Measurements from ENCODE around the gene CXCL12. TPM values are rescaled to one million over a fixed set of nuclear protein-coding genes. Genes with fewer than 3 reads are reported as not detected.

Gene CXCL12
- polyA plus RNA-seq, 1 of the 3 experiments (the other 2 are of a cell fraction), result 4.7 TPM

DNA sequence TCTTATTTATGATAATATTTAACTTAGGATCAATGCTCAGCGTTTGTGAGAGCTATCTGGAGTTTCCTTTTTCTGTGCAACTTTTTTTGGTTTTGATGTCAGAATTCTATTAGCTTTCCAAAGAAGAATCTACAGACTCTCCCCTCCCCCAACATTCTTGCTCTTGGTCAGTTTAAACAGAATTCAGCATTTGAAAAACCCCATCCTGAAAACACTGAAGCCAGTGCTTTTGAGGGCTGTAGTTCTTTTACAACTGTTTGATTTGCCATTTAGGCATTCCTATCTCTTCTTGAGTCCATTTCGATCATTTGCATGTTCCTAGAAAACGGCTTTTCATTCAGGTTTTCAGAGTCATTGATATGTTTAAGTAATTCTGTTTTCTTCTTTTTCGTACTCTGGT is 15.6 kb upstream of the CXCL12 start:
- CTCF ChIA-PET, result interaction anchor here (1.8 kb wide), 1 partner anchor 14 kb away, joined by 5 read pairs; no protein-coding TSS in a partner anchor
- H3K9ac ChIP-seq, result no peak overlapping the region
- H3K27me3 ChIP-seq (ENCODE audit: insufficient read depth), result peaks cover 13% of the 10 kb centered on the region; the same call in 1 of the 2 replicates
- H3K9me3 ChIP-seq, result no peaks in the 10 kb centered on the region
- H4K20me1 ChIP-seq (ENCODE audit: insufficient read depth), result no peaks in the 10 kb centered on the region
- H3K4me2 ChIP-seq, result no peak overlapping the region
- 21% methylated on average over 4 of the region's 4 CpGs for WGBS (ENCODE audit: low lambda C conversion rate)
- POLR2A ChIA-PET, result interaction anchor here (0.6 kb wide), 1 partner anchor 14 kb away, joined by 3 read pairs; no protein-coding TSS in a partner anchor
- H3K79me2 ChIP-seq (ENCODE audit: insufficient read depth), result no peaks in the 10 kb centered on the region
- H2AFZ ChIP-seq (ENCODE audit: low read depth), result no peak overlapping the region
- no peak for TF ChIP-seq GATA2 (CRISPR knock-in tag; IDR thresholded peaks at IDR 0.05)
- TF ChIP-seq RFX5 (IDR thresholded peaks at IDR 0.05; ENCODE audit: low read length), result no peak
- TF ChIP-seq TAF1 (IDR thresholded peaks at IDR 0.05; ENCODE audit: borderline replicate concordance, low read depth, low read length), result no peak
- DNase-seq, result no peak
- no peak overlapping the region for H3K27ac ChIP-seq (ENCODE audit: low read depth in 2 of 2, low read length in 1 of 2)
- H3K36me3 ChIP-seq (replicated peaks in 1 of 2; ENCODE audit: control insufficient read depth in 1 of 2, insufficient read depth in 2 of 2, low read length in 1 of 2), result no peaks in the 10 kb centered on the region
- no peaks in the 10 kb centered on the region for H3F3A ChIP-seq (replicated peaks; ENCODE audit: insufficient read depth)
- peaks cover 0 to 7% of the 10 kb centered on the region in 2 experiments; a peak in 1 of 4 replicates for H3K4me1 ChIP-seq (ENCODE audit: control insufficient read depth in 1 of 2, insufficient read depth in 2 of 2, low read depth in 1 of 2, low read length in 1 of 2)
- H3K4me3 ChIP-seq (ENCODE audit: low read depth in 2 of 2, low read length in 1 of 2), result no peak overlapping the region
- H3K9me2 ChIP-seq, result no peaks in the 10 kb centered on the region

DNA sequence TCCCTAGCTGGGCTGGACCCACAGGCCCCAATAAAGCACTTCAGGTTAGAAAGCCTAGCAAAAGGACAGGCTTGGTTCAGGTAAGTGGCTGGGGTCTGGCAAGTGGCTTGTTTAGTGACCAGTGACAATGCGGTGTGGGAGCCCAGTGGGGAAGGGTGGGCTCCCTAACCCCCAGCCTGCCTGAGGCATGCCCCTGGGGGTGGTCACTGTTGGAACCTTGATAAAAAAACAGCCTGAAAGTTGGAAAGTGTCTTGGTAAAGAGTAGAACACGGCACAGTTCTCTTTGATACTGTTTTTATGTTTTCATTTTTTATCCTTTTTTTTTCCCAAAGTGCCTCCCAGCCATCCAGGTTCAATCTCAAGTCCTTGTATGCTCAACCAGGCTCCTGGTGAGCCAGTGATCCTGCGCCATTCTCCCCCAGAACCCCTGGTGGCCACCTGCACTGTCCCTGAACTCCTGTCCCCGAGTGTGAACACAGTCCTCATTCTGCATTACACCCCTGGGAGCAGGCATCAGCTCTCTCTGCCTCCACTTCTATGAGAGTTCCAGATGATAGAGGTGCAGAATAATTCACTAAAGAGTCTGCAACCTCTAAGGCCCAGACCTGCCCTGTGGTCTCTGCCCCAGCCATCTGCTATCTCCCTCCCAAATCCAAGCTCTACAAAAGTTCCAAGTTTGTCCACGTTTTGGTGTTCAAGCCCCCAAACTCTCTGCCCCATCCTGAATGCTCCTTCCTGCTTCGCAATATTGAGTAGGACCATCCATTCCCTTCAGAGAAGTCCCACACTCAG is 15.0 kb upstream of the CXCL12 start:
- Histone ChIP-seq H4K20me1 (ENCODE audit: insufficient read depth) (no peaks in the 10 kb centered on the region), H3K9me2 (no peaks in the 10 kb centered on the region), H3K4me1 (ENCODE audit: control insufficient read depth in 1 of 2, insufficient read depth in 2 of 2, low read depth in 1 of 2, low read length in 1 of 2) (peaks cover 0 to 7% of the 10 kb centered on the region in 2 experiments; a peak in 1 of 4 replicates), H3K27ac (ENCODE audit: low read depth in 2 of 2, low read length in 1 of 2) (no peak overlapping the region), H3K27me3 (ENCODE audit: insufficient read depth) (peaks cover 13% of the 10 kb centered on the region; the same call in 1 of the 2 replicates), H3K9ac (no peak overlapping the region), H3F3A (replicated peaks; ENCODE audit: insufficient read depth) (no peaks in the 10 kb centered on the region), H3K9me3 (no peaks in the 10 kb centered on the region), H3K36me3 (replicated peaks in 1 of 2; ENCODE audit: control insufficient read depth in 1 of 2, insufficient read depth in 2 of 2, low read length in 1 of 2) (no peaks in the 10 kb centered on the region), H3K4me3 (ENCODE audit: low read depth in 2 of 2, low read length in 1 of 2) (no peak overlapping the region), H2AFZ (ENCODE audit: low read depth) (no peak overlapping the region), H3K4me2 (no peak overlapping the region), H3K79me2 (ENCODE audit: insufficient read depth) (no peaks in the 10 kb centered on the region)
- POLR2A ChIA-PET, result no interaction called here
- 17% methylated on average over 6 of the region's 6 CpGs for WGBS (ENCODE audit: low lambda C conversion rate)
- CTCF ChIA-PET, result no interaction called here
- DNase-seq, result no peak
- no peak for TF ChIP-seq FOSL2 (IDR thresholded peaks at IDR 0.05; ENCODE audit: borderline replicate concordance, low read depth)
- TF ChIP-seq CHD2 (IDR thresholded peaks at IDR 0.05; ENCODE audit: low read length, partially characterized antibody), result no peak
- TF ChIP-seq SMC3 (IDR thresholded peaks at IDR 0.05; ENCODE audit: low read depth, low read length), result no peak
- TF ChIP-seq, protein P1, sequence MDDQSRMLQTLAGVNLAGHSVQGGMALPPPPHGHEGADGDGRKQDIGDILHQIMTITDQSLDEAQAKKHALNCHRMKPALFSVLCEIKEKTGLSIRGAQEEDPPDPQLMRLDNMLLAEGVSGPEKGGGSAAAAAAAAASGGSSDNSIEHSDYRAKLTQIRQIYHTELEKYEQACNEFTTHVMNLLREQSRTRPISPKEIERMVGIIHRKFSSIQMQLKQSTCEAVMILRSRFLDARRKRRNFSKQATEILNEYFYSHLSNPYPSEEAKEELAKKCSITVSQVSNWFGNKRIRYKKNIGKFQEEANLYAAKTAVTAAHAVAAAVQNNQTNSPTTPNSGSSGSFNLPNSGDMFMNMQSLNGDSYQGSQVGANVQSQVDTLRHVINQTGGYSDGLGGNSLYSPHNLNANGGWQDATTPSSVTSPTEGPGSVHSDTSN (IDR thresholded peaks at IDR 0.05), result no peak
- TF ChIP-seq FOXM1 (IDR thresholded peaks at IDR 0.05; ENCODE audit: low read depth), result no peak
- no peak for TF ChIP-seq GABPA (IDR thresholded peaks at IDR 0.05; ENCODE audit: low read depth)
- TF ChIP-seq, protein P2, sequence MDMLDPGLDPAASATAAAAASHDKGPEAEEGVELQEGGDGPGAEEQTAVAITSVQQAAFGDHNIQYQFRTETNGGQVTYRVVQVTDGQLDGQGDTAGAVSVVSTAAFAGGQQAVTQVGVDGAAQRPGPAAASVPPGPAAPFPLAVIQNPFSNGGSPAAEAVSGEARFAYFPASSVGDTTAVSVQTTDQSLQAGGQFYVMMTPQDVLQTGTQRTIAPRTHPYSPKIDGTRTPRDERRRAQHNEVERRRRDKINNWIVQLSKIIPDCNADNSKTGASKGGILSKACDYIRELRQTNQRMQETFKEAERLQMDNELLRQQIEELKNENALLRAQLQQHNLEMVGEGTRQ (IDR thresholded peaks at IDR 0.05; ENCODE audit: borderline replicate concordance, low read depth, low read length), result no peak
